HCT116 (cell line): Measurements from ENCODE around the gene PGGT1B. TPM values are rescaled to one million over a fixed set of nuclear protein-coding genes. Genes with fewer than 3 reads are reported as not detected.
A peak's percentile ranks its signal among the peaks of the same experiment; 100 is the strongest.

Experiments used
- ATAC-seq: fragments of 200-7000 bp; cut with Tn5 transposase; 2 replicates; pipeline ENCODE4 v1.9.1; 2020; ENCODE audit warnings: mild to moderate bottlenecking, moderate library complexity
- Bru-seq: library from RNA; stranded (reverse); fragments of 400-500 nt; gene quantifications from one replicate; lab custom pipeline; 2021; lab: Mats Ljungman, UMichigan
- BruChase-seq, 2 experiments: library from RNA; stranded (reverse); fragments of 400-500 nt; gene quantifications; one replicate each; lab custom pipeline; 2021; lab: Mats Ljungman, UMichigan
- BruUV-seq: library from RNA; stranded (reverse); fragments of 400-500 nt; replicated peaks from 2 replicates; lab custom pipeline; 2021; lab: Mats Ljungman, UMichigan
- CTCF ChIA-PET: fragments of 300-600 bp; sonication (Branson Sonifier 250); formaldehyde crosslinking; loops from one replicate; lab custom pipeline; 2021; ENCODE audit warnings: antibody characterized with exemption; lab: Charles Lee
- POLR2A ChIA-PET: fragments of 300-600, 350-600 bp; sonication (Branson Sonifier 250); formaldehyde crosslinking; loops from one replicate; lab custom pipeline; 2021; ENCODE audit warnings: antibody characterized with exemption; lab: Charles Lee
- RAD21 ChIA-PET, 2 experiments: fragments of 300-600 bp; sonication (Branson Sonifier 250); formaldehyde crosslinking; loops; one replicate each; lab custom pipeline; 2023; ENCODE audit warnings: low total read pairs in 2 of 2; ENCODE audit not compliant: uncharacterized antibody in 2 of 2, unreplicated experiment in 2 of 2, low non-redundant PET in 1 of 2; lab: Charles Lee
- DNase-seq: peaks from one replicate; pipeline ENCODE4 v3.0.0-alpha.2; 2010; ENCODE audit warnings: low read depth, low spot score
- H2AFZ ChIP-seq: fragments of 200-600 bp; shearing (Covaris generic), sonication (generic); 2 replicates; pipeline ENCODE4 v1.6.1; 2017; ENCODE audit warnings: low read depth, mixed run types, mixed read lengths, antibody characterized with exemption, low read length; ENCODE audit not compliant: poor library complexity, severe bottlenecking
- H3K27ac ChIP-seq: 2 replicates; pipeline ENCODE4 v1.5.1; 2012; ENCODE audit warnings: low read depth, low read length
- H3K27me3 ChIP-seq: fragments of 200-600 bp; sonication (generic); 2 replicates; pipeline ENCODE4 v1.6.1; 2016; ENCODE audit warnings: mixed run types, low read length, mixed read lengths; ENCODE audit not compliant: insufficient read depth
- H3K36me3 ChIP-seq, 2 experiments: fragments of 200-500 bp in 1 of 2; fragments of 200-600 bp in 1 of 2; sonication (Bioruptor generic) in 1 of 2; sonication (generic) in 1 of 2; 2 replicates each; pipeline versions ENCODE4 v1.5.1 to v1.6.1; 2014 to 2016; ENCODE audit warnings: low read length in 2 of 2, inconsistent platforms in 1 of 2, mixed read lengths in 1 of 2, mixed run types in 1 of 2; ENCODE audit not compliant: insufficient read depth in 2 of 2, control insufficient read depth in 1 of 2
- H3K4me1 ChIP-seq, 2 experiments: fragments of 200-600 bp in 1 of 2; sonication (generic) in 1 of 2; 2 replicates each; pipeline versions ENCODE4 v1.5.1 to v1.6.1; 2012 to 2017; ENCODE audit warnings: low read length in 2 of 2, inconsistent platforms in 1 of 2, mild to moderate bottlenecking in 1 of 2, mixed read lengths in 1 of 2, mixed run types in 1 of 2, moderate library complexity in 1 of 2; ENCODE audit not compliant: insufficient read depth in 2 of 2, control insufficient read depth in 1 of 2
- H3K4me2 ChIP-seq: fragments of 200-600 bp; sonication (generic); 2 replicates; pipeline ENCODE4 v1.6.1; 2017; ENCODE audit warnings: mixed run types, low read length, mixed read lengths
- H3K4me3 ChIP-seq, 2 experiments: fragments of 200-600 bp in 1 of 2; sonication (generic) in 1 of 2; replicated peaks in 1 of 2; 2 replicates each; pipeline ENCODE4 v1.5.1; 2011 to 2016; ENCODE audit warnings: low read length in 2 of 2, control low read depth in 1 of 2, low read depth in 1 of 2, mild to moderate bottlenecking in 1 of 2, mixed read lengths in 1 of 2, mixed run types in 1 of 2
- H3K79me2 ChIP-seq: fragments of 200-600 bp; sonication (generic); 2 replicates; pipeline ENCODE4 v1.6.1; 2017; ENCODE audit warnings: mild to moderate bottlenecking, mixed run types, low read length, moderate library complexity, mixed read lengths; ENCODE audit not compliant: insufficient read depth
- H3K9ac ChIP-seq: fragments of 200-600 bp; sonication (generic); 2 replicates; pipeline ENCODE4 v1.6.1; 2016; ENCODE audit warnings: low read length, mixed read lengths
- H3K9me2 ChIP-seq: fragments of 200-600 bp; sonication (generic), shearing (Covaris generic); 2 replicates; pipeline ENCODE4 v1.6.1; 2017; ENCODE audit warnings: mixed run types, mild to moderate bottlenecking, moderate library complexity; ENCODE audit not compliant: insufficient read depth
- H3K9me3 ChIP-seq, 2 experiments: fragments of 200-500 bp in 1 of 2; fragments of 200-600 bp in 1 of 2; sonication (Bioruptor generic) in 1 of 2; sonication (generic) in 1 of 2; 2 replicates each; pipeline ENCODE4 v1.6.1; 2014 to 2017; ENCODE audit warnings: low read length in 2 of 2, mixed read lengths in 2 of 2, inconsistent platforms in 1 of 2, low read depth in 1 of 2, mild to moderate bottlenecking in 1 of 2, mixed run types in 1 of 2, moderate library complexity in 1 of 2; ENCODE audit not compliant: control insufficient read depth in 1 of 2, insufficient read depth in 1 of 2
- H4K20me1 ChIP-seq: fragments of 200-600 bp; sonication (generic), shearing (Covaris generic); 2 replicates; pipeline ENCODE4 v1.6.1; 2017; ENCODE audit warnings: mixed run types, mild to moderate bottlenecking, moderate library complexity; ENCODE audit not compliant: insufficient read depth
- CBX3 ChIP-seq: IDR thresholded peaks from 2 replicates; pipeline ENCODE4 v1.6.1; 2012; ENCODE audit warnings: low read depth
- CEBPB ChIP-seq: IDR thresholded peaks from 2 replicates; pipeline ENCODE4 v1.6.1; 2012; ENCODE audit warnings: low read depth
- ELF1 ChIP-seq: IDR thresholded peaks from 2 replicates; pipeline ENCODE4 v1.6.1; 2012; ENCODE audit warnings: low read depth, borderline replicate concordance
- EZH2 ChIP-seq: fragments of 200-600 bp; sonication (generic); IDR thresholded peaks from 2 replicates; pipeline ENCODE4 v1.6.1; 2017; ENCODE audit warnings: antibody characterized with exemption, mixed run types
- EZH2phosphoT487 ChIP-seq: fragments of 200-600 bp; IDR thresholded peaks from 2 replicates; pipeline ENCODE4 v1.6.1; 2018; ENCODE audit warnings: antibody characterized with exemption, borderline replicate concordance
- FOSL1 ChIP-seq: IDR thresholded peaks from 2 replicates; pipeline ENCODE4 v1.6.1; 2012; ENCODE audit warnings: low read depth
- JUND ChIP-seq: IDR thresholded peaks from 2 replicates; pipeline ENCODE4 v1.6.1; 2012
- RAD21 ChIP-seq: IDR thresholded peaks from 2 replicates; pipeline ENCODE4 v1.6.1; 2012; ENCODE audit warnings: low read depth, mild to moderate bottlenecking
- SP1 ChIP-seq: IDR thresholded peaks from 2 replicates; pipeline ENCODE4 v1.6.1; 2012; ENCODE audit warnings: low read depth
- SRF ChIP-seq: IDR thresholded peaks from 2 replicates; pipeline ENCODE4 v1.6.1; 2012; ENCODE audit warnings: low read depth
- TCF7L2 ChIP-seq: IDR thresholded peaks from 2 replicates; pipeline ENCODE4 v1.7.0; 2011; ENCODE audit warnings: borderline replicate concordance, inconsistent platforms; ENCODE audit not compliant: insufficient read depth, insufficient read length; ENCODE audit errors: extremely low read depth
- ZFX ChIP-seq: fragments of 450-650 bp; IDR thresholded peaks from 2 replicates; pipeline ENCODE4 v1.6.1; 2017
- ZNF274 ChIP-seq: fragments of 200-500 bp; sonication (Bioruptor generic); IDR thresholded peaks from 2 replicates; pipeline ENCODE4 v1.6.1; 2014; ENCODE audit warnings: mild to moderate bottlenecking, low read depth, low read length, inconsistent platforms
- intact Hi-C: fragments of 100-400 bp; cut with micrococcal nuclease; formaldehyde crosslinking; loops from 2 replicates; pipeline ENCODE4 v1.10.0; 2022
- long read RNA-seq: library from polyadenylated mRNA; unstranded; transcript quantifications from one replicate; pipeline ENCODE4 v2.0.0, GENCODE V29; 2021; ENCODE audit not compliant: unreplicated experiment
- polyA plus RNA-seq: library from polyadenylated mRNA; unstranded; fragments of >200 nt; gene quantifications from 2 replicates; pipeline ENCODE4 v1.2.1, GENCODE V29; 2012; ENCODE audit warnings: missing spikeins
- total RNA-seq: library from RNA; stranded (reverse); gene quantifications from one replicate; pipeline ENCODE4 v1.2.1, GENCODE V29; 2021; ENCODE audit not compliant: unreplicated experiment
- TF ChIP-seq, protein P1 (sequence below): IDR thresholded peaks from 2 replicates; pipeline ENCODE4 v1.6.1; 2012; ENCODE audit warnings: low read depth
- TF ChIP-seq, protein P2 (sequence below): IDR thresholded peaks from 2 replicates; pipeline ENCODE4 v1.6.1; 2011; ENCODE audit warnings: mild to moderate bottlenecking, low read length, moderate library complexity; ENCODE audit not compliant: insufficient replicate concordance; ENCODE audit errors: extremely low read depth
- TF ChIP-seq, protein P3 (sequence below): IDR thresholded peaks from 2 replicates; pipeline ENCODE4 v1.6.1; 2012
- TF ChIP-seq, protein P4 (sequence below), 3 experiments: fragments of 200-600 bp in 1 of 3; sonication (generic) in 1 of 3; IDR thresholded peaks in 2 of 3; conservative IDR thresholded peaks in 1 of 3; 2 replicates each; pipeline ENCODE4 v1.5.1; 2012 to 2017; ENCODE audit warnings: low read depth in 2 of 3, low read length in 2 of 3, antibody characterized with exemption in 1 of 3, borderline replicate concordance in 1 of 3, control low read depth in 1 of 3, mild to moderate bottlenecking in 1 of 3, mixed read lengths in 1 of 3, mixed run types in 1 of 3, moderate library complexity in 1 of 3; ENCODE audit not compliant: insufficient read depth in 1 of 3

The PGGT1B gene
- 45.8 TPM for total RNA-seq
- 10.0 and 14.8 TPM in 2 replicates for polyA plus RNA-seq
- percentile 85 among the genes with signal in this experiment for Bru-seq, nascent RNA
- percentile 77 among the genes with signal in this experiment for BruChase-seq, experiment 1, labeled RNA remaining after a 6-hour chase
- BruChase-seq, experiment 2, labeled RNA remaining after a 2-hour chase, result percentile 79 among the genes with signal in this experiment
- long read RNA-seq, full-length matches to known transcripts, result 33 of 48 reads
- long read RNA-seq, partial matches to known transcripts, result 0 of 48 reads
- long read RNA-seq, other reads (novel, unspliced or antisense), result 15 of 48 reads

DNA sequence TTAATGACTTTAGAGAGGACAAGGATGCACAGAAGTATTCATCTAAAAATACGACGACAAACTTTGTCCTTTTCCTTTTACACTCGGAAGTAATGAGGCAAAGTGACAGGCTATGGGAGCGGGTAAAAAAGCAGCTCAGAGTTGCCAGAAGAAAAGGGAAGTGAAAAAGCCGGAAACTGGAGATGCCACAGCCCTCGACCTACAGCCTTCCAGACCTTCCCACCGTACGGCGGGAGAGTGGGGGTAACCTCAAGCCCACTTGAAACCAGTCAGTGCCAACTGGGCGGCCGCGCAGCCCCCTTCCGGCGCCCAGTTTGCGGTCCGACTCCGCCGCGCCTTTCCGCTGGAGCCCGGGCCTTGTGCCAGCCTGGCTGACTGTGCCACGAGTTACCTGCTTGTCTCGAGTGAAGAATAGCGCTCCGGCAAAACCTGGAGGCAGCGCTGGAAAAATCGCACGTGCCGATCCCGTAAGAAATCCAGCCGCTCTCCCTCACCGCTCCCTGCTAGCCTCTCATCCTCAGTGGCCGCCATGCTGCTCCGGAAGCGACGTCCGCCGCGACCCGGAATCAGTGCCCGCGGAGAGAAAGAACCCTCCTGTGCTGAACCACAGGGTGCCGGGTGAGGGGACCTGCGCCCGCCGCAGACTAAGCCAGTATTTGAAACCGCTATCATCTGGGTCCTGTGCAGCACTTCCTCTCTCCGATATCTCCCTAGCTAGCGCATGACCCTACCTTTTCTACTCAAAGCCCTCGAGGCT is at the start of gene PGGT1B:
Gene PGGT1B, minus strand, starts transcription at position 557 of the 757 bp plus-strand sequence. Its CDS starts 26 bp downstream, at position 531.
- H3K79me2 ChIP-seq, result peaks cover 51% of the 10 kb centered on the region
- H3K9me2 ChIP-seq, result no peaks in the 10 kb centered on the region
- H3K36me3 ChIP-seq, result 0 out of 4 replicates have a peak, but pooled peaks cover 0 to 2% of the 10 kb centered on the region in 2 experiments
- ChIA-PET CTCF (no interaction called here), POLR2A (interaction anchor here (0.8 kb wide), 1 partner anchor 92 kb away, joined by 4 read pairs; no protein-coding TSS in a partner anchor), RAD21 (no interaction called here)
- H3K4me3 ChIP-seq, result peak within 1 kb of the TSS; percentile 84 to 96
- H3K27me3 ChIP-seq, result no peaks in the 10 kb centered on the region
- TSS peak; percentile 55 for BruUV-seq
- no peaks in the 10 kb centered on the region for H4K20me1 ChIP-seq
- peaks cover 7 to 17% of the 10 kb centered on the region in 2 experiments; a peak in 2 of 4 replicates for H3K4me1 ChIP-seq
- DNase-seq, result peak; percentile 32
- H3K9ac ChIP-seq, result peak within 1 kb of the TSS; percentile 86
- no peaks in the 10 kb centered on the region for H3K9me3 ChIP-seq
- intact Hi-C loops, result no loop called here
- peak; percentile 94 for ATAC-seq
- peak within 1 kb of the TSS; percentile 83 for H3K4me2 ChIP-seq
- H2AFZ ChIP-seq, result peak within 1 kb of the TSS; percentile 89
- H3K27ac ChIP-seq, result peak within 1 kb of the TSS; percentile 80
- no peak for TF ChIP-seq FOSL1
- TF ChIP-seq, protein P1, sequence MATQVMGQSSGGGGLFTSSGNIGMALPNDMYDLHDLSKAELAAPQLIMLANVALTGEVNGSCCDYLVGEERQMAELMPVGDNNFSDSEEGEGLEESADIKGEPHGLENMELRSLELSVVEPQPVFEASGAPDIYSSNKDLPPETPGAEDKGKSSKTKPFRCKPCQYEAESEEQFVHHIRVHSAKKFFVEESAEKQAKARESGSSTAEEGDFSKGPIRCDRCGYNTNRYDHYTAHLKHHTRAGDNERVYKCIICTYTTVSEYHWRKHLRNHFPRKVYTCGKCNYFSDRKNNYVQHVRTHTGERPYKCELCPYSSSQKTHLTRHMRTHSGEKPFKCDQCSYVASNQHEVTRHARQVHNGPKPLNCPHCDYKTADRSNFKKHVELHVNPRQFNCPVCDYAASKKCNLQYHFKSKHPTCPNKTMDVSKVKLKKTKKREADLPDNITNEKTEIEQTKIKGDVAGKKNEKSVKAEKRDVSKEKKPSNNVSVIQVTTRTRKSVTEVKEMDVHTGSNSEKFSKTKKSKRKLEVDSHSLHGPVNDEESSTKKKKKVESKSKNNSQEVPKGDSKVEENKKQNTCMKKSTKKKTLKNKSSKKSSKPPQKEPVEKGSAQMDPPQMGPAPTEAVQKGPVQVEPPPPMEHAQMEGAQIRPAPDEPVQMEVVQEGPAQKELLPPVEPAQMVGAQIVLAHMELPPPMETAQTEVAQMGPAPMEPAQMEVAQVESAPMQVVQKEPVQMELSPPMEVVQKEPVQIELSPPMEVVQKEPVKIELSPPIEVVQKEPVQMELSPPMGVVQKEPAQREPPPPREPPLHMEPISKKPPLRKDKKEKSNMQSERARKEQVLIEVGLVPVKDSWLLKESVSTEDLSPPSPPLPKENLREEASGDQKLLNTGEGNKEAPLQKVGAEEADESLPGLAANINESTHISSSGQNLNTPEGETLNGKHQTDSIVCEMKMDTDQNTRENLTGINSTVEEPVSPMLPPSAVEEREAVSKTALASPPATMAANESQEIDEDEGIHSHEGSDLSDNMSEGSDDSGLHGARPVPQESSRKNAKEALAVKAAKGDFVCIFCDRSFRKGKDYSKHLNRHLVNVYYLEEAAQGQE, result no peak
- TF ChIP-seq EZH2phosphoT487, result no peak
- TF ChIP-seq SP1, result no peak
- no peak for TF ChIP-seq EZH2
- peak; percentile 78; the same call in 1 of the 2 replicates for TF ChIP-seq CBX3
- no peak for TF ChIP-seq TCF7L2
- no peak for TF ChIP-seq SRF
- peak; percentile 71 for TF ChIP-seq ZFX
- TF ChIP-seq CEBPB, result no peak
- TF ChIP-seq, protein P2, sequence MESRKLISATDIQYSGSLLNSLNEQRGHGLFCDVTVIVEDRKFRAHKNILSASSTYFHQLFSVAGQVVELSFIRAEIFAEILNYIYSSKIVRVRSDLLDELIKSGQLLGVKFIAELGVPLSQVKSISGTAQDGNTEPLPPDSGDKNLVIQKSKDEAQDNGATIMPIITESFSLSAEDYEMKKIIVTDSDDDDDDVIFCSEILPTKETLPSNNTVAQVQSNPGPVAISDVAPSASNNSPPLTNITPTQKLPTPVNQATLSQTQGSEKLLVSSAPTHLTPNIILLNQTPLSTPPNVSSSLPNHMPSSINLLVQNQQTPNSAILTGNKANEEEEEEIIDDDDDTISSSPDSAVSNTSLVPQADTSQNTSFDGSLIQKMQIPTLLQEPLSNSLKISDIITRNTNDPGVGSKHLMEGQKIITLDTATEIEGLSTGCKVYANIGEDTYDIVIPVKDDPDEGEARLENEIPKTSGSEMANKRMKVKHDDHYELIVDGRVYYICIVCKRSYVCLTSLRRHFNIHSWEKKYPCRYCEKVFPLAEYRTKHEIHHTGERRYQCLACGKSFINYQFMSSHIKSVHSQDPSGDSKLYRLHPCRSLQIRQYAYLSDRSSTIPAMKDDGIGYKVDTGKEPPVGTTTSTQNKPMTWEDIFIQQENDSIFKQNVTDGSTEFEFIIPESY, result peak; percentile 46
- TF ChIP-seq ELF1, result peak; percentile 29; the same call in 1 of the 2 replicates
- no peak for TF ChIP-seq JUND
- TF ChIP-seq, protein P3, sequence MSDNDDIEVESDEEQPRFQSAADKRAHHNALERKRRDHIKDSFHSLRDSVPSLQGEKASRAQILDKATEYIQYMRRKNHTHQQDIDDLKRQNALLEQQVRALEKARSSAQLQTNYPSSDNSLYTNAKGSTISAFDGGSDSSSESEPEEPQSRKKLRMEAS, result peak; percentile 69
- no peak for TF ChIP-seq ZNF274
- TF ChIP-seq, protein P4, sequence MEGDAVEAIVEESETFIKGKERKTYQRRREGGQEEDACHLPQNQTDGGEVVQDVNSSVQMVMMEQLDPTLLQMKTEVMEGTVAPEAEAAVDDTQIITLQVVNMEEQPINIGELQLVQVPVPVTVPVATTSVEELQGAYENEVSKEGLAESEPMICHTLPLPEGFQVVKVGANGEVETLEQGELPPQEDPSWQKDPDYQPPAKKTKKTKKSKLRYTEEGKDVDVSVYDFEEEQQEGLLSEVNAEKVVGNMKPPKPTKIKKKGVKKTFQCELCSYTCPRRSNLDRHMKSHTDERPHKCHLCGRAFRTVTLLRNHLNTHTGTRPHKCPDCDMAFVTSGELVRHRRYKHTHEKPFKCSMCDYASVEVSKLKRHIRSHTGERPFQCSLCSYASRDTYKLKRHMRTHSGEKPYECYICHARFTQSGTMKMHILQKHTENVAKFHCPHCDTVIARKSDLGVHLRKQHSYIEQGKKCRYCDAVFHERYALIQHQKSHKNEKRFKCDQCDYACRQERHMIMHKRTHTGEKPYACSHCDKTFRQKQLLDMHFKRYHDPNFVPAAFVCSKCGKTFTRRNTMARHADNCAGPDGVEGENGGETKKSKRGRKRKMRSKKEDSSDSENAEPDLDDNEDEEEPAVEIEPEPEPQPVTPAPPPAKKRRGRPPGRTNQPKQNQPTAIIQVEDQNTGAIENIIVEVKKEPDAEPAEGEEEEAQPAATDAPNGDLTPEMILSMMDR (IDR thresholded peaks at IDR 0.05 in 2 of 3, conservative IDR thresholded peaks at IDR 0.05 in 1 of 3; ENCODE audit: borderline replicate concordance in 1 of 3, insufficient read depth in 1 of 3, low read depth in 2 of 3, low read length in 2 of 3), result no peak
- peak; percentile 10; the same call in 1 of the 2 replicates for TF ChIP-seq RAD21
